IPS DF 19.7 (cell line): ENCODE data around the gene PNPT1.
"Not testable (repeated sequence)": the region's sequence is repeated elsewhere in the genome, so short reads cannot be mapped to it uniquely, and the experiment has no call there.

Experiments used
- DNase-seq: peaks from one replicate; pipeline ENCODE4 v3.0.0-alpha.2; 2013; ENCODE audit warnings: low read depth, low spot score

The PNPT1 gene

DNA sequence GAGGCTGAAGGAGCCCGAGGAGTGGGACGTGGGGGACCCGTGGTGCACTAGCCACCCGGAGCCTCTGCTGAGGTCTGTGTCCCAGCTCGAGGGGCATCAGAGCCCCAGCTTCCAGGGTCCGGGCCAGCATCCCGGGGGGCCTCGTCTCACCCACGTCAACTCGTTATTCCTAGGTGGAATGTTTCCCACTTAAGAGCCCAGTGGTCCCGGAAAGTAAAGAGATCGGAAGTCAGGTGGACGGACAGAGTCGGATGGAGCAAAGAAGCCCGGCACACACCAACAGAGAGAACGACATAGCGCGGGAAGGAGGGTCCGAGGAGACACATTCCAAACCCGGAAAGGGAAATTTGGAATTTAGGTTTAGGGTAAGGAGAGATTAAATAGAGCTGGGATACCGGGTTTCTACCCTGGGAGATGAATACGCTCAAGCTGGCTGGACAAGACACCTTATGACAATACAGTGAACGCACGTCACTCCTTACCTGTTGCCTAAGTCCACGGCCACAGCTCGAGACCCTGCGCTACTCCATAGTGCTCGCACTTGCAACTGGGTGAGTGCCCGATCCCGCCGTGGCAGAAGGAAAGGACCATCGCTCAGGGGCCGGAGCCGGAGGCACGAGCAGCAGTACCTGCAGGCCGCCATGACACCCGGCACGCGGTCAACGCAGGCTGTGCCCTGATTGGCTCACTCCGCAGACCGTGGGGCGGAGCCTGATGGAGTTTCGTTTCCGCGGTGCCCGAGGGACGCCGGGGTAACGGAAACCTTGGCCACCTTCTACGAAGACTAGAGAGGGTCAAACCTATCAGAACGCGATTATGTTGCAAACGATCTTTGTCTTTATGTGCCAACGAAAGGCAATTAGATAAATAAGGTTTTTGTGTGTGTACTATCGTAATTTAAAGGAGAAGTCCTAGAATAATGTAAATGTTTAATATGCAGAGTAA, at the start of gene PNPT1:
Gene PNPT1, minus strand, starts transcription at position 664 of the 945 bp plus-strand sequence. Its CDS starts 21 bp downstream, at position 643.
- DNase-seq: peak; percentile 90

DNA sequence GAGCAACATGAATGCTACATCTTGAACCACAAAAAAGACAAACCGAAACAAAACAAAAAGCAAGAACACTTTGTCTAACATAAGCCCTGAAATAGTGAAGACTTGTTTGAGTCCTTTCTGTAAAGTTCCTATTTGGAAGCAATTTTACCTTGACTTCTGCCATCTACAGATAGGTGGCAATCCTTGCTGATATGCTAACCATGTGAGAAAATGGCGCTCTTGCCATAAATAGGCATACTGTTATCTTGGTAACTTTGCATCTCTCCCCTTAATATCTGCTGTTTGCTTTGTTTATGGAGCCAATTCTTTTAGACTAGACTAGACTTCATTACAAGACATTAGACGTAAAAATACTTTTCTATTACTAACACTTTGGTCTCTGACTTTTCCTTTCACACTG, 49.4 kb upstream of the PNPT1 start:
- DNase-seq: no peak

DNA sequence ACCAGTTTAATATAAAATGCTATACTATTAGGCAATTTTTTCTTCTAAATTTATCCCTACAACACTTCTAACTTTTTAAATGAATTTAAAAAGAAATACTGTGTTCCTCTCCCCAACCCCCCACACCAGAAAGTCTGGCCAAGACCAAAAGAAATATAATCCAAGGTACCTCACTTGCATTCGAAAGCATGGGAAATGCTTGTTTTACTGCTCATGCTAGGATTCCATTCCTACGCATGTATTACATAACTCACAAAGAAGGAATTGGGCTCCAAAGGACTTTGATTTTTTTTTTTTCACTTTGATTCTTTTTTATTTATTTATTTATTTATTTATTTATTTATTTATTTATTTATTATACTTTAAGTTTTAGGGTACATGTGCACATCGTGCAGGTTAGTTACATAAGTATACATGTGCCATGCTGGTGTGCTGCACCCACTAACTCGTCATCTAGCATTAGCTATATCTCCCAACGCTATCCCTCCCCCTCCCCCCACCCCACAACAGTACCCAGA, 42.4 kb upstream of the PNPT1 start:
- DNase-seq: not testable (repeated sequence)

DNA sequence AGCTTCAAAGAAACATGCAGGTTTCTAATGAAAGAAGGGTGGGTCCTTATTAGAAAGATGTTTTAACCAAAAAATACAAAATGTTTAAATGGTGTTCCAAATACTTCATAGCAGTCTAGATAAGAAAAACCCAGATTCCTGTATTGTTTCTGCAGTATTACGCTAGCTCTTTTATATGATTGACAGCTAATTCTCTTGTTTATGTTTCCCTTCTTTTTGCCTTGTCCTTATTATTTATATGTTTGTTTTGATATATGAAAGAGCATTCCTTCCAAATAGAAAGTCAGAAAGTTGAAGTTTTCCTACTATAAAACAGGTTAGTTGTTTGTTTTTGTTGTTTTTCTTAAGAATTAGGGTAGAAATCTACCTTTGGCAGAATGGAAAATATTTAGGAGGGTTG, 41.1 kb upstream of the PNPT1 start:
- DNase-seq: no peak

DNA sequence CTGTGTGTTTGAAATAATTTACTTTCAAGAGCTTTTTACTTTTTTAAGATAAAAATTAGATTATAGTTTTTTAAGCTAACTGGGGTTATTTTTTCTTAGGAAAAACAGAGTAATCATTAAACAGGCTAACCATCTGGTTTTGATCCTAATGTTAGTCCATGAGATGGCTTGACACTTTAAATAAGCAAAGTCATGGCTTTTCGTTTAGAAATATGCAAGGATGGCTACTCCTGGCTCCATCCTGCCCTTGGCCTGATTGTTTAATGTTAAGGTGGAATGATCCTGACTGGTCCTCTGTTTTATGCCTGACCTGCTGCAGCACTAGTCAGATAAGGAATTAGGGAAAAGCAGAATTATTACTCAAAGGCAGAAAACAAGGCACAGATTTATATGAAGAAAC, 39.7 kb upstream of the PNPT1 start:
- no peak for DNase-seq

DNA sequence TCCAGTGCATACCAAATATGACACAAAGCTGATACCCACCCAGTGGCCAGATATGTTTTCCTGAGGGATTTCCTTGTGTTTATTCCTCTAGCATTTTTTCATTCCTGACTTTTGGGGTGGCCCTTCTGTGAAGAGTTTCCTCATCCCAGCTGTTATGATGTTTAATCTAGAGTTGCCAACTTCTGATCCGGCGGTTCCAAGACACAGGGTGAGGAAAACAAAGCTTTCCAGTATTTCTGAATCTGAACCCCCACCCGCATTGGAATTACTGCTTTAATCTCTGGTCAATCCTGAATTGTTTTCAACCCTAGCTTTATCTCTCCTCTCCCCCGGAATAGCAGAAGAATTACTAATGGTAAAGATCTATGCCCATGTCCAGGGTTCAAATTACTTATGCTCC, 39.2 kb upstream of the PNPT1 start:
- DNase-seq: no peak

DNA sequence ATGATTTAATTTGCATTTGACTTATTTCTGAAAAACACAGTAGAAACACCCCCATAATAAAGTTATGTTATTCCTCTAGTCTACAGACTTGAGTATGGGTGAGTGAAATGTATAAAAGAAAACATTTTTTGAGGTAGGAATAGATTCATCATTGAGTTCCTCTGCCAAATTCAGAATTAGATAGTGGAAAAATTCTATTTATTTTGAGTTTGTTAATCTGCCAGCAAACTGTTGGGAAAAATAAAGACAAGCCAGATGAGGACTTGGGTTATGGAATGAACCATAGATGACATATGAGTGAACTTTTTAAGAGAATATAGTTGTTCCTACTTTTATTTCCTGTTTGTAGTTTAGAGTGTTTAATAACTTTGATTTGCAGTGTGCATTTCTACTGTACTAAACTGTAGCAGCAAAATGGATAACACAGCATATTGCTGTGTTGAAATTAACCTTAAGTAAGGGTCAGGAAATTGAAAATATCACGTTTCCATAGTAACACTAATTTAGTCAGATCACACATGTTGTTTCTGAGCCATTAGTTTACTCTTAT, 35.6 kb upstream of the PNPT1 start:
- DNase-seq: no peak

DNA sequence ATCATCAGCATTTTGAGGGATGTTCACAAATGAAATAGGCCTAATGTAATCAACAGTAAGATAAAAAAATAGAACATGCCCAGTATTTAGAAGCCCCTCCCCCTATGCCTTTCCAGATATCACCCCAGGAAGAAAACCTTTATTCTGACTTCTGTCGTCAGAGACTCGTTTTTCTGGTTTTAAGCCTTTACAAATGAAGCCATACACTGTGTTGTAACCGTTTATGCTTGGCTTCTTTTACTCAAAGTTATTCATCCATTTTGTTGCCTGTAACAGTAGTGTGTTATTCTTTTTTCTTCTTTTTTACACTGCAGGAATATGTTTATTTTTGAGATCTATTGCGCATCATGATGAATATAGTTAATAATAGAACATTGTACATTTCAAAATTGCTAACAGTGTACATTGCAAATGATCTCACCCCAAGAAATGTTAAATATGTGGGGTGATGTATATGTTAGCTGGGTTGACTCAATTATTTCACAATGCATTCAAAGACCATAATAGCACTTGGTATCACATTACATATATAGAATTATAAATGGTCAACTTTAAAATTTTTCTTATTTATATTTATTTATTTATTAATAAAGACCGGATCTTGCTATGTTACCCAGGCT, 28.1 kb upstream of the PNPT1 start:
- no peak for DNase-seq

DNA sequence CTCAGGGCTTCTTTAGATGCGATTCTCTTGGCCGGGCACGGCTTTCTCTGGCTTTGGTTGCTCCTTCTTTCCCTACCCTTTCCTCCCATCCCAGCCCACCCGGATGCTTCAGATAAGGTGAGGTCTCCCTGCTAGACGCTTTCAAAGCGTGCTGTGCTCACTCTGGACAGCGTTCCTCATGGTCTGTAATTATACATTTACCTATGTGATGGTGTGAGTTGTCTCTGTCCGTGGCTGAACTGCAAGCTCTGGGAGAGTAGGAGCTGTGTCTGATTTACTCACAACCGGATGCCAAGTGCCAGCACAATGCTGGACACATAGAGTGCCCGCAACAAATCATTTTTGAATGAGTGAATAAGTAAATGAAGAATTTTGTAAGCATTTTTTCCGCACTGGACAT, 26.8 kb upstream of the PNPT1 start:
- DNase-seq: no peak

DNA sequence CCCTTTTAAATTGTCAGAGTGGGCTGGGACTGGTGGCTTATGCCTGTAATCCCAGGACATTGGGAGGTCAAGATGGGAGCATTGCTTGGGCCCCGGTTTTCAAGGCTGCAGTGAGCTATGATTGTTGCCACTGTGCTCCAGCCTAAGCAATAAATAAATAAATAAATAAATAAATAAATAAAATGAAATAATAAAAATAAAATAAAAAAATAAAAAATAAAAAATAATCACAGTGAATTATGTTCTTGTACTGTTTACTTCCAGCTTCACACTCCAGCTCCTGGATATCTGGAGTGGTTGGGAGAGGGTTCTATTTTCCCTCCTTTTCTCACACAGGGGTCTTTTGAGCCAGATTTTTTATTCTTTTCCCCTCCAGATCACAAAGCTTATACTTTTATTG, 26.2 kb upstream of the PNPT1 start:
- no peak for DNase-seq

DNA sequence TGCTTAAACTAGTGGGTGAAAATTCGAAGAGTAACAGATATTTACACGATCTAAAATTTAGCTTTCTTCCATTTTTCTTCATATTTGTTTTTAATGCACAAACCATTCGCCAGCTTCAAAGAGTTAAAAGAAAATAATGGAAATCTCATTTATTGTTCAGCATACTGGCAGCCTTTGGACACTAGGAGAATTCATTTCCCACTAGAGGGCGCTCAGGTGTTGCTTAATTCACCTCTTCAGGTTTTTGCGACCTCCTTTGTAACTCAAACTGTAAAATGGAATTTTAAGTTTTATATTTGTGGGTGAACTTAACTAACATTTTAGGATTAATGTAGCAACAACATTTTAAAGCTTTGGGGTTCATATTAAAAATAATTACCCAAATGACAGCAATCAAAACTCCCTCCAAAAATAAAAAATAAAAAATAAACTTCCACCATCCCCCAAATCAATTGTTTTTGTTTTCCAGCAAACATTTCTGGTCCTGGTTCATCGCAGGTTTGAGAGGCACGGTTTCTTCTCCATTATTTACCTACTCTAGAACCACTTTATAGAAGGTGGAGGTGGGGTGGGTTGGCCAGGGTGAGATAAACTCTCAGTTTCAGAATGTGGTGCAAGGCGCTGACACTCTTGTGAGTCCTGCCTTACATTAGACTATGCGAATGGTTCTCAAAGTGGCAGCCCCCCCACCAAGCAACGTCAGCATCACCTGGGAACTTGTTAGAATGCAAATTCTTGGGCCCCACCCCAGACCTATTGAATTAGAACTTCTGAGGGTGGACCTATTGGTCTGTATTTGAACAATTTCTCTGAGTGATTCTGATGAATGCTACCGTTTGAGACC, 24.7 kb upstream of the PNPT1 start:
- no peak for DNase-seq

DNA sequence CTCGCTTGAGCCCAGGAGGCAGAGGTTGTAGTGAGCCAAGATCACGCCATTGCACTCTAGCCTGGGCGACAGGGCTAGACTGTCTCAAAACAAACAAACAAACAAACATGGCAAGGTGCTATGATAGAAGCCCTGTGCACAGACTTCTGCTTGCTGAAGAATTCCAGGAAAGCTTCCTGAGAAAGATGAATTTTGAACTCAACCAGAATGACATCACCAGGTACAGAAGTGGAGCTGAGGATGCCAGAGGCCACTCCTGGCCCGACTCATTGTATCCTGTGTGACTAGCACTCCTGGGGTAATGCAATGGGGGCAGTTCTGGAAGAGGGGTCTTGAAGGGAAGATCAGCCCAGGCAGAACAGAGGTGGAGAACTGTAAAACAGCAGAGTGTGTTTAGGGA, 22.0 kb upstream of the PNPT1 start:
- no peak for DNase-seq

DNA sequence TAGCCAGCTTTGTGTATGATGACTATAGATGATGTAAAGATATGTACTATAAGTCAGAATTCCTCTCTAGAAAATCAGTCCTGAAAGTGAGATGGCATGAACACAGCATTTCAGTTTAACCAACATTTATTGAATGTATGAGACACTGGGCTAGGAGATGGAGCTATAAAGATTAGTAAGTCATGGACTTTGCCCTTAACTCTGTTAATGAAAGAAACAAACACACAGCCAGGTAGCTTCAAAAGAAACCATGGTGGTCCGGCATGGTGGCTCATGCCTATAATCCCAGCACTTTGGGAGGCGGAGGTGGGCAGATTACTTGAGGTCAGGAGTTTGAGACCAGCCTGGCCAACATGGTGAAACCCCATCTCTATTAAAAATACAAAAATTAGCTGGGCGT, 21.5 kb upstream of the PNPT1 start:
- not testable (repeated sequence) for DNase-seq

DNA sequence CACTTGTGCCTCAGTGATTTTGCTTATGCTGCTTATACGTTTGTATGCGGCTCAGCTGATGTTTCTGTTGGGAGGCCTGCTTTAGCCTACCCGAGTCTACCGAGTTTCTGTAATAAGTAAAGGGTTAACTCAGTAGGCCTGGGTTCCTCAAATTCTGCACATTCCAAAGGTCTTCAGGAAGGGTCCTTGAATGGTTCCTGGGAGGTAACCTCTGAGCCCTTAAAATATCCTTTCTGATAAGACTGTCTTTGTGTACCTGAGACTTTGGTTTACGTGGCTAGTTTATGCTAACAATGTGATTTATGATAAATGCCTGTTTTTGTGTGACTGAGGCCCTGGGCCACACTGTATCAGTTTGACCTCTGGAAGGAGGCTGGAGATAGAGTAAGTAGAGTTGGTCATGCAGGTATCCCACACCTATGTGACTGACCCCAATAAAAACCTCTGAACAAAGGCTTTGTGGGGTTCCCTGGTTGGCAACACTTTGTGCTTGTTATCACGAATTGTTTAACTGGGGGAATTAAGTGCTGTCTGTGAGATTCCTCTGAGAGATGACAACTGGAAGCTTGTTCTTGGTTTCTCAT, 18.9 kb upstream of the PNPT1 start:
- no peak for DNase-seq

DNA sequence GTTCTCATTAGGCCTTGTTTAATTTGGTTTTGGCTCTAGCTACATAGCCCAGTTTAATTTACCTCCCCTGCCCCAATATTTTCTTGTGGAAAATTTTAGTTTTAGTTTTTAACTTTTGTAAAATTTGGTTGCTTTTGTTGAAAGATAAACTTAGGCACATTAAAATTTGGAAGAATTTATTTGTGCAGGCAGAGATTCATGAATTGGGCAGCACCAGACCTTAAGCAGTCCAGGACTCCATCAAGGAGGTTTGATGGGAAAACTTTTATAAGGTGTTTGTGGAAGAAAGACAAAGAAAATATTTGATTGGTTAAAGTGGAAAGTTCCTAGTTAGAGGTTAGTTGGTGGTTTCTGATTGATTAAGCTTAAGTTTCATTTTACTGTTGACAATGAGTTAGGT, 16.4 kb upstream of the PNPT1 start:
- DNase-seq: no peak

DNA sequence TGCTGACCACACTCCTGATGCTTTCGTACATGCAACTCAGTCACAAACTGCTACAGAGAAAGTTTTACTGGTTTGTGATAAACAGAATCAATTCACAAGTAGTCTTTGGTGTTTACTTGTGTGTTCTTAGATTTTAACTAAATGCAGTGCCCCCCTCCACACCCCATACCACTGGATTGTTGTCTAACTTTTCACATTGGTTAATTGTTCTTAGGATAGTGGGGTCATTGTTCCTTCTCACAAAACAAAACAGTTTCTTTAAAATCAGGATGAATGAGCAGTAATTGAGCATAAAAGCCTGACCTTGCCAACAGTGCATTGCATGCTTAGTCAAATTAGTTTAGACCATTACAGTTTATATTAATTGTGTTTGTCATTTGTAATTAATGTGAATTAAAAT, 14.1 kb upstream of the PNPT1 start:
- DNase-seq: no peak

DNA sequence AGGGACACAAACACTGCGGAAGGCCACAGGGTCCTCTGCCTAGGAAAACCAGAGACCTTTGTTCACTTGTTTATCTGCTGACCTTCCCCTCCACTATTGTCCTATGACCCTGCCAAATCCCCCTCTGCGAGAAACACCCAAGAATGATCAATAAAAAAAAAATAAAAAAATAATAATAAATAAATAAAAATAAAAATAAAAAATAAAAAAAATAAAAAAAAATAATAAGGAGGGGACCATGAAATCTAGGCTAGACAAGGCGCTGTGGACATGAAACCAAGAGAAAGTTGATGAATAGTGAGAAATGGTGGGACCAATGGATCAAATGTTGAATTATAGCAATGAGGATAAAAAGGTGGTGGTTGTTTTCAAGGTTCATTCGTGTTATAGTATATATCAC, 12.6 kb upstream of the PNPT1 start:
- DNase-seq: not testable (repeated sequence)

DNA sequence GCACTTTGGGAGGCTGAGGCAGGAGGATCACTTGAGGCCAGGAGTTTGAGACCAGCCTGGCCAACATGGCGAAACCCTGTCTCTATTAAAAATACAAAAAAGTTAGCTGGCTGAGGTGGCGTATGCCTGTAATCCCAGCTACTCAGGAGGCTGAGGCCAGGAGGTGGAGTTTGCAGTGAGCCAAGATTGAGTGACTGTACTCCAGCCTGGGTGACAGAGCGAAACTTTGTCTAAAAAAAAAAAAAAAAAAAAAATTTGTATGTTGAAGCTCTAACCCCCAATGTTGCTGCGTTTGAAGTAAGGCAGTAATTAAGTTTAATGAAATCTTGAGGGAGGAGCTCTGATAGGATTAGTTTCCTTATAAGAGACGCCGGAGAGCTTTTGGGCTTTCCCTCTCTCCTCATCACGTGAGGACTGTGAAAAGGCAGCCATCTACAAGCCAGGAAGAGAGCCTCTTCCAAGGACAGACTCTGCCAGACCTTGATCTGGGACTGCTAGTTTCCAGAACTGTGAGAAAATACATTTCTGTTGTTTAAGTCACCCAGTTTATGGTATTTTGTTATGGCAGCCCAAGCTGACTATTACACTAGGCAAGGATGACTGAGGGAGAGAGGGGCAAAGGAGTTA, 11.5 kb upstream of the PNPT1 start:
- no peak for DNase-seq

DNA sequence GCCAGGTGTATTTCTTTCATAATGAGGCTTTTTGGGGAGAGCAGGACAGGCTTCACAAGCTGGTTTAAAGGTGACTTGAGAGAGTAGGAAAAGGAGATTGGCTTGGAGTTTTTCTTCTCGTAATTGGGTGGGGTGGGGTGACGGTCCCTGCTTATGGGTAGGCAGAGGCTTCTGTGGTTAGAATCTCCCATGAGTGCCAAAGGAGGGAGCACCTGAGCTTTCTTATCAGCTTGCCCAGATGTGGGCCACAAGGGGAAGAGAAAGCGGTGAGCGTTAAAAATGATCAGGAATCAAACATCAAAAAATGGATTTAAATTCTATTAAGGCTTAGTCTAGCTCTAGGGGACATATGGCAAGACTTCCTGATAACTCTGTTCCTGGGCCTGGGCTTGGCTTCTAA, 9.7 kb upstream of the PNPT1 start:
- no peak for DNase-seq

DNA sequence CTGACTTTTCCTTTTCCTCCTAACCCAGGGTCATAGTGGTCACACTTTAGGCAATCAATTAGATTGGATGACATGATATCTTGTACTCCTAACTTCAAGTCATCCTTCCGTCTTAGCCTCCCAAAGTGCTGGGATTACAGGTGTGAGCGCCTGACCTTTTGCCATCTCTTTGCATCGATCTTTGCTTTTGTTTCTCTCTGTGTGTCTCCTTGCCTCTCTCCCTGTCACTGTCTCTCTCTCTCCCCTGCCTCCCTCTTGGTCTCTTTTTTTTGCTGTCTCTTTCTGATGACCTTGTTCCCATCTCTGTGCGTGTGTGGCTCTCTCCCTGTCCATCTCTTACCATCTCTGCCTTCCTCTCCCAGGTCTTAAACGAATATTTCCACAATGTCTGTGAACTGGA, 904 bp downstream of the PNPT1 start:
- not testable (repeated sequence) for DNase-seq

DNA sequence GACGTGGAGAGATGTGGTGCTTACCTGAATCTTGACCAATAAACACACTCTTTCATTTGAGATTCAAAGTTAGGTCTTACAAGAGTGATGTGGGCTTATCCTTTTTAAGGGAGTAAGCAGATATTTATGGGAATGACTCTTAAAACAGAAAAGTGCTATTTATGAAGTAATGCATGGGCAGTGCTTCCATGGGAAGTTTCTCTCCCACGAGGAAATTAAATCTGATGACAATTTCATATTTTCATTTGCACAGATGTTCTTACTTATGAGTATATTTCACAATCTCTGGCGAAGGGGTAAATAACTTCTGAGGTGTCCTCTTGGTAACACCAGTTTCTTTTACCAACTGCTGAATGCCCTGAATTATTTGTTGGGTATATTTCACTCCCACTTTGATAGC, 21.0 kb downstream of the PNPT1 start:
- DNase-seq: no peak
